CD4-positive, alpha-beta T cell (primary cell): ENCODE results near the gene TMEM176A. TPM values are rescaled to one million over a fixed set of nuclear protein-coding genes. Genes with fewer than 3 reads are reported as not detected.
A peak's percentile ranks its signal among the peaks of the same experiment; 100 is the strongest.

Experiments
- ATAC-seq: fragments of 200-7000 bp; cut with Tn5 transposase; one replicate; pipeline ENCODE4 v1.10.0; 2022; ENCODE audit warnings: mild to moderate bottlenecking; ENCODE audit not compliant: poor library complexity
- CTCF ChIA-PET: fragments of 350-600 bp; sonication (Branson Sonifier 250); formaldehyde crosslinking; loops from one replicate; lab custom pipeline; 2021; ENCODE audit warnings: antibody characterized with exemption, inconsistent platforms; lab: Charles Lee
- POLR2A ChIA-PET: fragments of 350-600 bp; sonication (Branson Sonifier 250); formaldehyde crosslinking; loops from one replicate; lab custom pipeline; 2021; ENCODE audit warnings: antibody characterized with exemption, inconsistent platforms; lab: Charles Lee
- DNase-seq, 14 experiments: peaks; one replicate each; pipeline ENCODE4 v3.0.0-alpha.2; 2013 to 2020; ENCODE audit warnings: mixed read lengths in 2 of 14
- H3K27ac ChIP-seq, 2 donors: one replicate each; pipeline versions ENCODE4 v1.5.1 to v1.7.0; 2013; ENCODE audit warnings: low read length in 2 of 2, low read depth in 1 of 2, mild to moderate bottlenecking in 1 of 2
- H3K27me3 ChIP-seq, 2 experiments: 1 replicate in 1 of 2; 2 replicates in 1 of 2; pipeline versions ENCODE4 v1.6.1 to v1.7.0; 2013; ENCODE audit warnings: low read length in 2 of 2, control low read depth in 1 of 2, mild to moderate bottlenecking in 1 of 2, moderate library complexity in 1 of 2; ENCODE audit not compliant: insufficient read depth in 2 of 2, control insufficient read depth in 1 of 2
- H3K36me3 ChIP-seq: one replicate; pipeline ENCODE4 v1.6.1; 2013; ENCODE audit warnings: low read length, control low read depth; ENCODE audit not compliant: insufficient read depth
- H3K4me1 ChIP-seq: one replicate; pipeline ENCODE4 v1.6.1; 2013; ENCODE audit warnings: low read length, control low read depth; ENCODE audit not compliant: insufficient read depth
- H3K4me3 ChIP-seq: one replicate; pipeline ENCODE4 v1.5.1; 2013; ENCODE audit warnings: mild to moderate bottlenecking, low read length, moderate library complexity
- H3K9me3 ChIP-seq, 2 experiments: 1 replicate in 1 of 2; 2 replicates in 1 of 2; pipeline versions ENCODE4 v1.6.1 to v1.7.0; 2013; ENCODE audit warnings: low read length in 2 of 2, mild to moderate bottlenecking in 2 of 2, control low read depth in 1 of 2, moderate library complexity in 1 of 2; ENCODE audit not compliant: control insufficient read depth in 1 of 2, insufficient read depth in 1 of 2
- H3K27ac Mint-ChIP-seq: one replicate; pipeline ENCODE4 v1.8.0; 2020; ENCODE audit warnings: mixed read lengths
- H3K27me3 Mint-ChIP-seq: one replicate; pipeline ENCODE4 v1.8.0; 2021; ENCODE audit warnings: mixed read lengths
- H3K36me3 Mint-ChIP-seq: one replicate; pipeline ENCODE4 v1.8.0; 2021; ENCODE audit warnings: low read depth, mixed read lengths
- H3K4me1 Mint-ChIP-seq: one replicate; pipeline ENCODE4 v1.8.0; 2021; ENCODE audit warnings: low read depth, mixed read lengths
- H3K4me3 Mint-ChIP-seq: one replicate; pipeline ENCODE4 v1.8.0; 2020; ENCODE audit warnings: mild to moderate bottlenecking, mixed read lengths
- H3K9me3 Mint-ChIP-seq: one replicate; pipeline ENCODE4 v1.8.0; 2020; ENCODE audit warnings: mixed read lengths
- intact Hi-C, 2 experiments: fragments of 100-400 bp; cut with DNase I in 1 of 2; cut with micrococcal nuclease in 1 of 2; formaldehyde crosslinking; loops; one replicate each; pipeline versions ENCODE4 v1.15.1 to v1.9.0; 2023 to 2025; cut with DNase I, micrococcal nuclease
- total RNA-seq, 174 experiments: library from RNA in 2 of 174; stranded (reverse) in 2 of 174; gene quantifications; one replicate each; pipeline ENCODE4 v1.2.3 and lab custom pipeline; 2021 to 2026
- TF ChIP-seq, protein P1 (sequence below): fragments of 200-600 bp; IDR thresholded peaks from one replicate; pipeline ENCODE4 v1.8.0; 2022; ENCODE audit warnings: antibody characterized with exemption, mild to moderate bottlenecking

TMEM176A gene
- total RNA-seq, 2 experiments from 2014 or later = not detected

DNA sequence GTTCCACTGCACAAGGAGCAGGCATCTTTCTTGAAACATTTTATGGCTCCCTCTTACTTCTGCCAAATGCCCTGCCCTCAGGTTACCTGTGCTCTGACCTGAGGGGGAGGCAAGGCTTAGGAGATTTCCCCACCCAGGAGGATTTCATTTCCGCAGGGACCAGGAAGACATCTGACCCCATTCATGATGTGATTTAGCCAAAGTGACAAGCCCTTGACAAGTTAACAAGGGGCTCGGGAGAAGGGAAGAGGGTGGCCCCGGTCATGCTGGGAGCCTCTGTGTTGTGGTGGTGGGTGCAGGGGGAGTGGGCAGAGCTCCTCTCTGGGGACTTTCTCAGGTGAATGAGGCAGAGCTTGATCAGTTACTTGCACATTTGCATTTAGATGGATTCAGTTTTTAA lies 44.4 kb upstream of the TMEM176A start:
- Histone ChIP-seq H3K4me3 (peak overlapping the region; percentile 19), H3K4me1 (peaks cover 49% of the 10 kb centered on the region), H3K27ac (peak overlapping the region; percentile 67 to 76), H3K27me3 (no peaks in the 10 kb centered on the region), H3K36me3 (no peaks in the 10 kb centered on the region), H3K9me3 (no peaks in the 10 kb centered on the region)
- DNase-seq = peak in 2 of 14 experiments; percentile 56 to 60
- Mint-ChIP-seq H3K27ac (peak overlapping the region; percentile 99), H3K4me1 (peaks cover 58% of the 10 kb centered on the region), H3K9me3 (peaks cover 2% of the 10 kb centered on the region), H3K27me3 (peaks cover 5% of the 10 kb centered on the region), H3K4me3 (peak overlapping the region; percentile 87), H3K36me3 (peaks cover 7% of the 10 kb centered on the region)
- intact Hi-C loops = loop anchor here (1.0 to 10.0 kb wide), 6 partner anchors 39 to 401 kb away; partner anchors contain the start of genes GIMAP1 (in 1 of the 2), GIMAP2 (in 1 of the 2) and GIMAP7 (in 1 of the 2)
- ChIA-PET POLR2A (interaction anchor here (0.5 to 5.2 kb wide), 50 partner anchors 12 to 388 kb away, joined by 3 to 120 read pairs (median 5); partner anchors contain the start of genes GIMAP1, GIMAP2, GIMAP4 and GIMAP5), CTCF (interaction anchor here (0.9 to 2.9 kb wide), 11 partner anchors 14 to 306 kb away, joined by 3 to 48 read pairs (median 6); partner anchors contain the start of genes GIMAP1, GIMAP4, GIMAP5 and GIMAP8)
- TF ChIP-seq, protein P1, sequence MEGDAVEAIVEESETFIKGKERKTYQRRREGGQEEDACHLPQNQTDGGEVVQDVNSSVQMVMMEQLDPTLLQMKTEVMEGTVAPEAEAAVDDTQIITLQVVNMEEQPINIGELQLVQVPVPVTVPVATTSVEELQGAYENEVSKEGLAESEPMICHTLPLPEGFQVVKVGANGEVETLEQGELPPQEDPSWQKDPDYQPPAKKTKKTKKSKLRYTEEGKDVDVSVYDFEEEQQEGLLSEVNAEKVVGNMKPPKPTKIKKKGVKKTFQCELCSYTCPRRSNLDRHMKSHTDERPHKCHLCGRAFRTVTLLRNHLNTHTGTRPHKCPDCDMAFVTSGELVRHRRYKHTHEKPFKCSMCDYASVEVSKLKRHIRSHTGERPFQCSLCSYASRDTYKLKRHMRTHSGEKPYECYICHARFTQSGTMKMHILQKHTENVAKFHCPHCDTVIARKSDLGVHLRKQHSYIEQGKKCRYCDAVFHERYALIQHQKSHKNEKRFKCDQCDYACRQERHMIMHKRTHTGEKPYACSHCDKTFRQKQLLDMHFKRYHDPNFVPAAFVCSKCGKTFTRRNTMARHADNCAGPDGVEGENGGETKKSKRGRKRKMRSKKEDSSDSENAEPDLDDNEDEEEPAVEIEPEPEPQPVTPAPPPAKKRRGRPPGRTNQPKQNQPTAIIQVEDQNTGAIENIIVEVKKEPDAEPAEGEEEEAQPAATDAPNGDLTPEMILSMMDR = no peak
- peak; percentile 8 for ATAC-seq

DNA sequence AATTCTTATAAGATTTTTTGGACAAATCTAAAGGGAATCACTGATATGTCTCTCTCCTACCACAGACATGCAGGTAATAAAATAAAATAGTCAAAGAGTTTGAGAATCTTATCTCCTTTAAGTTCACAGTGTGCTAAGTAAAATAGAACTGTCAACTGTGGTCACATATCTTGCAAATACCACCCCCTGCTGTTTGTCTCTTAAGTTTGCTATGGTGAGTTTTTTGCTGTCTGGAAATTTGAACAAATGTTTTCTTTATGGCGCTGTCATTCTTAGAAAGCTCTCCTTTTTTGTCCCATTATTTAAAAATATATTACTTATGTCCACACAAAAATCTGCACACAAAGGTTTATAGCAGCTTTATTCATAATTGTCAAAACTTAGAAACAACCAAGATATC lies 43.7 kb upstream of the TMEM176A start:
- no peaks in the 10 kb centered on the region for H3K27me3 ChIP-seq
- no peaks in the 10 kb centered on the region for H3K36me3 ChIP-seq
- intact Hi-C loops = loop anchor here (1.0 to 10.0 kb wide), 7 partner anchors 40 to 402 kb away; partner anchors contain the start of genes GIMAP1 (in 1 of the 2), GIMAP2 (in 1 of the 2) and GIMAP7 (in 1 of the 2)
- peak overlapping the region; percentile 99 for H3K27ac Mint-ChIP-seq
- peaks cover 44% of the 10 kb centered on the region for H3K4me1 ChIP-seq
- peak; percentile 39 for ATAC-seq
- H3K4me1 Mint-ChIP-seq = peaks cover 54% of the 10 kb centered on the region
- H3K9me3 ChIP-seq = no peaks in the 10 kb centered on the region
- H3K27me3 Mint-ChIP-seq = peaks cover 5% of the 10 kb centered on the region
- peaks cover 7% of the 10 kb centered on the region for H3K36me3 Mint-ChIP-seq
- TF ChIP-seq, protein P1 = peak; percentile 72
- POLR2A ChIA-PET = interaction anchor here (0.6 to 5.2 kb wide), 9 partner anchors 13 to 306 kb away, joined by 4 to 120 read pairs (median 41); partner anchors contain the start of genes GIMAP1, GIMAP2, GIMAP4 and GIMAP6
- peaks cover 2% of the 10 kb centered on the region for H3K9me3 Mint-ChIP-seq
- CTCF ChIA-PET = interaction anchor here (0.6 to 2.9 kb wide), 15 partner anchors 8 to 351 kb away, joined by 3 to 48 read pairs (median 3); partner anchors contain the start of genes GIMAP1, GIMAP4, GIMAP5 and GIMAP7
- no peak overlapping the region for H3K4me3 ChIP-seq
- no peak overlapping the region for H3K27ac ChIP-seq
- peak in 4 of 14 experiments; percentile 34 to 84 (median 81) for DNase-seq
- H3K4me3 Mint-ChIP-seq = peak overlapping the region; percentile 87

- peaks cover 7% of the 10 kb centered on the region for H3K36me3 Mint-ChIP-seq
Observed at GRCh38 chr7:150759479-150759878, 41.1 kb upstream of the TMEM176A start.

More at GRCh38 chr7:150759479-150759878, 41.1 kb upstream of the TMEM176A start:
- H3K4me3 ChIP-seq = no peak overlapping the region
- ChIA-PET POLR2A (interaction anchor here (0.9 to 1.3 kb wide), 5 partner anchors 15 to 311 kb away, joined by 3 to 5 read pairs (median 4); partner anchors contain the start of gene GIMAP1), CTCF (interaction anchor here (0.7 to 2.2 kb wide), 3 partner anchors 19 to 311 kb away, joined by 3 to 6 read pairs (median 4); partner anchors contain the start of gene GIMAP5)
- H3K9me3 Mint-ChIP-seq = peaks cover 2% of the 10 kb centered on the region
- no peak overlapping the region for H3K4me3 Mint-ChIP-seq
- TF ChIP-seq, protein P1 = no peak
- H3K27ac Mint-ChIP-seq = no peak overlapping the region
- H3K9me3 ChIP-seq = no peaks in the 10 kb centered on the region
- H3K4me1 Mint-ChIP-seq = peaks cover 32% of the 10 kb centered on the region
- DNase-seq = no peak
- H3K4me1 ChIP-seq = peaks cover 18% of the 10 kb centered on the region
- ATAC-seq = no peak
- H3K27me3 ChIP-seq = no peaks in the 10 kb centered on the region
- intact Hi-C loops = loop anchor here (5.0 to 10.0 kb wide), 4 partner anchors 42 to 405 kb away; partner anchors contain the start of genes GIMAP1 (in 1 of the 2) and GIMAP2 (in 1 of the 2)
- no peak overlapping the region for H3K27ac ChIP-seq
- no peaks in the 10 kb centered on the region for H3K36me3 ChIP-seq
- peaks cover 5% of the 10 kb centered on the region for H3K27me3 Mint-ChIP-seq
